SK-N-SH treated with all-trans-retinoic acid at 6 μM for 48 hours (cell line): Measurements from ENCODE around the gene SYT12.

Experiments
- ATAC-seq: fragments of 200-7000 bp; cut with Tn5 transposase; 3 replicates; pipeline ENCODE4 v1.9.1; 2020; ENCODE audit warnings: mild to moderate bottlenecking, moderate library complexity
- ARNTL ChIP-seq: fragments of 450-650 bp; formaldehyde crosslinking; IDR thresholded peaks from 2 replicates; pipeline ENCODE4 v1.5.0; 2020; ENCODE audit warnings: low read depth, mild to moderate bottlenecking, moderate library complexity, borderline replicate concordance
- BACH2 ChIP-seq: fragments of 250-450 bp; sonication (Bioruptor Pico); IDR thresholded peaks from 2 replicates; pipeline ENCODE4 v1.9.0; 2021; ENCODE audit warnings: mild to moderate bottlenecking, borderline replicate concordance
- CREB5 ChIP-seq: fragments of 250-450 bp; sonication (Bioruptor Pico); IDR thresholded peaks from 2 replicates; pipeline ENCODE4 v1.5.1; 2020; ENCODE audit warnings: low read depth, mild to moderate bottlenecking, moderate library complexity
- CSDC2 ChIP-seq: fragments of 250-450 bp; sonication (Bioruptor Pico); IDR thresholded peaks from 2 replicates; pipeline ENCODE4 v1.5.0; 2020; ENCODE audit warnings: mild to moderate bottlenecking, moderate library complexity
- ESRRG ChIP-seq: fragments of 250-450 bp; sonication (Bioruptor Pico); IDR thresholded peaks from 2 replicates; pipeline ENCODE4 v1.6.1; 2021; ENCODE audit warnings: mild to moderate bottlenecking
- GLIS3 ChIP-seq: fragments of 250-450 bp; sonication (Bioruptor Pico); IDR thresholded peaks from 2 replicates; pipeline ENCODE4 v1.5.0; 2020; ENCODE audit warnings: mild to moderate bottlenecking, moderate library complexity
- ISL1 ChIP-seq: fragments of 250-450 bp; sonication (Bioruptor Pico); IDR thresholded peaks from 2 replicates; pipeline ENCODE4 v2.1.2; 2022; ENCODE audit warnings: mild to moderate bottlenecking, moderate library complexity
- OSR1 ChIP-seq: fragments of 250-450 bp; sonication (Bioruptor Pico); IDR thresholded peaks from 2 replicates; pipeline ENCODE4 v1.8.0; 2022; ENCODE audit warnings: moderate library complexity, mild to moderate bottlenecking, inconsistent platforms
- PATZ1 ChIP-seq: fragments of 250-450 bp; sonication (Bioruptor Pico); IDR thresholded peaks from 2 replicates; pipeline ENCODE4 v1.8.0; 2020; ENCODE audit warnings: mild to moderate bottlenecking, moderate library complexity, borderline replicate concordance
- PPARA ChIP-seq: fragments of 250-450 bp; sonication (Bioruptor Pico); IDR thresholded peaks from 2 replicates; pipeline ENCODE4 v1.5.0; 2020; ENCODE audit warnings: mild to moderate bottlenecking, borderline replicate concordance
- RARB ChIP-seq: fragments of 250-450 bp; sonication (Bioruptor Pico); IDR thresholded peaks from 2 replicates; pipeline ENCODE4 v1.8.0; 2021; ENCODE audit warnings: mild to moderate bottlenecking, moderate library complexity
- SNAI2 ChIP-seq: fragments of 250-450 bp; sonication (Bioruptor Pico); IDR thresholded peaks from 2 replicates; pipeline ENCODE4 v1.5.0; 2020; ENCODE audit warnings: mild to moderate bottlenecking, moderate library complexity
- TCF4 ChIP-seq: fragments of 250-450 bp; sonication (Bioruptor Pico); IDR thresholded peaks from 2 replicates; pipeline ENCODE4 v1.8.0; 2021; ENCODE audit warnings: mild to moderate bottlenecking, moderate library complexity, borderline replicate concordance
- TOX ChIP-seq: fragments of 250-450 bp; sonication (Bioruptor Pico); IDR thresholded peaks from 2 replicates; pipeline ENCODE4 v1.8.0; 2021; ENCODE audit warnings: mild to moderate bottlenecking, moderate library complexity, borderline replicate concordance
- ZC3H10 ChIP-seq: fragments of 250-450 bp; sonication (Bioruptor Pico); IDR thresholded peaks from 2 replicates; pipeline ENCODE4 v1.5.1; 2021; ENCODE audit warnings: mild to moderate bottlenecking, moderate library complexity
- ZFP3 ChIP-seq: fragments of 250-450 bp; sonication (Bioruptor Pico); IDR thresholded peaks from 2 replicates; pipeline ENCODE4 v1.5.0; 2020; ENCODE audit warnings: mild to moderate bottlenecking, moderate library complexity
- ZFP30 ChIP-seq: fragments of 450-650 bp; formaldehyde crosslinking; IDR thresholded peaks from 2 replicates; pipeline ENCODE4 v1.5.0; 2022; ENCODE audit warnings: mild to moderate bottlenecking, moderate library complexity
- ZNF70 ChIP-seq: fragments of 450-650 bp; formaldehyde crosslinking; IDR thresholded peaks from 2 replicates; pipeline ENCODE4 v1.5.0; 2020; ENCODE audit warnings: mild to moderate bottlenecking, moderate library complexity
- ZNF8 ChIP-seq: fragments of 450-650 bp; formaldehyde crosslinking; IDR thresholded peaks from 2 replicates; pipeline ENCODE4 v1.5.0; 2020; ENCODE audit warnings: mild to moderate bottlenecking, moderate library complexity
- TF ChIP-seq, protein P1 (sequence below): fragments of 250-450 bp; sonication (Bioruptor Pico); IDR thresholded peaks from 2 replicates; pipeline ENCODE4 v1.8.0; 2021; ENCODE audit warnings: low read depth, mild to moderate bottlenecking, moderate library complexity, borderline replicate concordance

The SYT12 gene

DNA sequence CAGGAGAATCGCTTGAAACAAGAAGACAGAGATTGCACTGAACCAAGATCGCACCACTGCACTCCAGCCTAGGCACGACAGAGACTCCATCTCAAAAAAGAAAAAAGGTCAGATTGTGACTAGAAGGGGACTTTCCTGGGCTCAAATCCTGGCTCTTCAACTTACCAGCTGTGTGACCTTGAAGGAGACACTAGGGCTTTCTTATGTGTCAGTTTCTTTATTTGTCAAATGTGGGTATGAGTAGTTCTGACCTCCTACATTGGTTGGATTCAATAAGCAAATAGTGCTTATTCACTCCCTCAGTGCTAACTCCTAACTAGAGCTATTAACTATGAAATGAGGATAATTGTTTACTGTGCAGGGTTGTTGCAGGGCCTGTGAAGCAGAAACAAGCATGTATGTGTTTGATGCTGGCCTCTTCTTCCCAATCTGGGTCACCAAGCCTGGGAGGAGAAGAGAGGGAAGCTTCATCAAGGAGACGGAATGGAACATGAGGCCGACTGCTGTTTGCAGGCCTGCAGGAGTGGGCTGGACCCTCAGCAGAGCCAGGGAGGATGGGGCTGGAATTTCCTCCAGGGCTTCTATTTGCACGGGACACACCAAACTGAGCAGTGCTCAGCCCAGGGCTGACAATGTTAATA lies 56.3 kb downstream of the SYT12 start:
- no peak for ATAC-seq
- TF ChIP-seq ZNF70 (CRISPR knock-in tag) (no peak), ESRRG (CRISPR knock-in tag) (no peak), CSDC2 (CRISPR knock-in tag) (no peak), CREB5 (CRISPR knock-in tag) (no peak), BACH2 (CRISPR knock-in tag) (no peak)

DNA sequence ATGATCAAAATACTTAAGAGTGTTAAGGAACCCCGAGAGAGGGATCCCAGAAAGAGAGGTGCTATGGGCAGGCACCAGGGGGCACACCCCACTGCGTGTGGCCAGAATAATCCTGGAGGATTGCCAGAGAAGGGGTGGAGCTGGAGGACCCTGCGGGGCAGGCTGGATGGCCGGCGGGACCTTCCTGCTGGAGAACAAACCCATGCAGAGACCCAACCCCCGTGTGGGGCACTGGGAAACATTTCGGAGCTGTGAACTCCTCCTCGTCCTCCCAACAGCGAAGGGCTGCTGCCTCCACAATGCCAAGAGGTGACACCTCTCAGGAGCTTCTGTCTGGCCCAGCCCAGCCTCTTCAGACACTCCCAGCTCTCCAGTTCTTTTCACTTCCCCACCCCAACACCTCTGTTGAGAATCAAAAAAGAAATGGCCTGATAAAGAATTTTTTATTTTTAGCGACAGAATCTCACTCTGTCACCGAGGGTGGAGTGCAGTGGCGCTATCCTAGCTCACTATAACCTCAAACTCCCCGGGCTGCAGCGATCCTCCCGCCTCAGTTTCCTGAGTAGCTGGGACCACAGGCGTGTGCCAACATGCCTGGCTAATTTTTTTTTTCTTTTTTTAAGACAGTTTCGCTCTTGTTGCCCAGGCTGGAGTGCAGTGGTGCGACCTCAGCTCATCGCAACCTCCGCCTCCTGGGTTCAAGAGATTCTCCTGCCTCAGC lies 59.3 kb downstream of the SYT12 start:
- no peak; the same call in 2 of the 3 replicates for ATAC-seq
- TF ChIP-seq BACH2 (CRISPR knock-in tag) (no peak), TCF4 (CRISPR knock-in tag) (no peak), TOX (CRISPR knock-in tag) (no peak), PPARA (CRISPR knock-in tag) (no peak), GLIS3 (no peak), ISL1 (CRISPR knock-in tag) (no peak), ZC3H10 (no peak), ESRRG (CRISPR knock-in tag) (no peak), ARNTL (no peak)
- TF ChIP-seq, protein P1, sequence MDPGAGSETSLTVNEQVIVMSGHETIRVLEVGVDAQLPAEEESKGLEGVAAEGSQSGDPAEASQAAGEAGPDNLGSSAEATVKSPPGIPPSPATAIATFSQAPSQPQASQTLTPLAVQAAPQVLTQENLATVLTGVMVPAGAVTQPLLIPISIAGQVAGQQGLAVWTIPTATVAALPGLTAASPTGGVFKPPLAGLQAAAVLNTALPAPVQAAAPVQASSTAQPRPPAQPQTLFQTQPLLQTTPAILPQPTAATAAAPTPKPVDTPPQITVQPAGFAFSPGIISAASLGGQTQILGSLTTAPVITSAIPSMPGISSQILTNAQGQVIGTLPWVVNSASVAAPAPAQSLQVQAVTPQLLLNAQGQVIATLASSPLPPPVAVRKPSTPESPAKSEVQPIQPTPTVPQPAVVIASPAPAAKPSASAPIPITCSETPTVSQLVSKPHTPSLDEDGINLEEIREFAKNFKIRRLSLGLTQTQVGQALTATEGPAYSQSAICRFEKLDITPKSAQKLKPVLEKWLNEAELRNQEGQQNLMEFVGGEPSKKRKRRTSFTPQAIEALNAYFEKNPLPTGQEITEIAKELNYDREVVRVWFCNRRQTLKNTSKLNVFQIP (CRISPR knock-in tag): no peak

GRCh38 chr11:67083786-67084366 lies 60.9 kb downstream of the SYT12 start:
- no peak for ATAC-seq

DNA sequence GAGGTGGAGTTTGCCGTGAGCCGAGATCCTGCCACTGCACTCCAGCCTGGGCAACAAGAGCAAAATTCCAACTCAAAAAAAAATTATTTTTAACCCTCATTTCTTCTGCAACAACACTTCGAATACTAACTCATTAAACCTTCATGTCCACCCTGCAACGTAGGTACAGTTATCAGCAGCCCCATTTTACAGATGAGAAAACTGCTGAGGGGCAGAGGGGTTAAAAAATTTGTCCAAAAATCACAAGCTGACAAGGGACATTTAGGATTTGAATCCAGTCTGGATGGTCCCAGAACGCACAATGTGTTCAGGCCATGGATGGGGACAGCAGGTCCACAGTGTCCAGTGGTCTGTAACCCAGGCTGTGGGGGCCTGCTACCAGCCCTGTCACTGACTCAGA lies 62.7 kb downstream of the SYT12 start:
- ATAC-seq: no peak
- TF ChIP-seq OSR1 (CRISPR knock-in tag) (no peak), ISL1 (CRISPR knock-in tag) (no peak), PATZ1 (no peak), CREB5 (CRISPR knock-in tag) (no peak), ZFP3 (CRISPR knock-in tag) (no peak), ZNF70 (CRISPR knock-in tag) (no peak), GLIS3 (no peak), PPARA (CRISPR knock-in tag) (no peak)

More at GRCh38 chr11:67083786-67084366, 60.9 kb downstream of the SYT12 start:
- TF ChIP-seq ZNF8 (no peak), ZFP30 (CRISPR knock-in tag) (no peak), SNAI2 (no peak), PPARA (CRISPR knock-in tag) (no peak), ISL1 (CRISPR knock-in tag) (no peak), RARB (CRISPR knock-in tag) (no peak), OSR1 (CRISPR knock-in tag) (no peak), ZFP3 (CRISPR knock-in tag) (no peak), BACH2 (CRISPR knock-in tag) (no peak), PATZ1 (no peak), CREB5 (CRISPR knock-in tag) (no peak)
